Measurements from ENCODE around the gene SURF1. TPM values are rescaled to one million over a fixed set of nuclear protein-coding genes. Genes with fewer than 3 reads are reported as not detected.
A peak's percentile ranks its signal among the peaks of the same experiment; 100 is the strongest.

The SURF1 gene
- total RNA-seq, 1 donor from 2014 or later, result 36.2 TPM

- Mint-ChIP-seq H3K36me3 (ENCODE audit: unreplicated experiment) (peaks cover 37% of the 10 kb centered on the region), H3K27ac (ENCODE audit: unreplicated experiment) (no peak overlapping the region), H3K4me3 (ENCODE audit: unreplicated experiment) (no peak overlapping the region), H3K27me3 (ENCODE audit: unreplicated experiment) (no peaks in the 10 kb centered on the region), H3K9me3 (ENCODE audit: unreplicated experiment) (no peaks in the 10 kb centered on the region), H3K4me1 (ENCODE audit: unreplicated experiment) (peaks cover 34% of the 10 kb centered on the region)
- DNase-seq (ENCODE audit: extremely low spot score, unreplicated experiment), result no peak
- TF ChIP-seq, protein P1, sequence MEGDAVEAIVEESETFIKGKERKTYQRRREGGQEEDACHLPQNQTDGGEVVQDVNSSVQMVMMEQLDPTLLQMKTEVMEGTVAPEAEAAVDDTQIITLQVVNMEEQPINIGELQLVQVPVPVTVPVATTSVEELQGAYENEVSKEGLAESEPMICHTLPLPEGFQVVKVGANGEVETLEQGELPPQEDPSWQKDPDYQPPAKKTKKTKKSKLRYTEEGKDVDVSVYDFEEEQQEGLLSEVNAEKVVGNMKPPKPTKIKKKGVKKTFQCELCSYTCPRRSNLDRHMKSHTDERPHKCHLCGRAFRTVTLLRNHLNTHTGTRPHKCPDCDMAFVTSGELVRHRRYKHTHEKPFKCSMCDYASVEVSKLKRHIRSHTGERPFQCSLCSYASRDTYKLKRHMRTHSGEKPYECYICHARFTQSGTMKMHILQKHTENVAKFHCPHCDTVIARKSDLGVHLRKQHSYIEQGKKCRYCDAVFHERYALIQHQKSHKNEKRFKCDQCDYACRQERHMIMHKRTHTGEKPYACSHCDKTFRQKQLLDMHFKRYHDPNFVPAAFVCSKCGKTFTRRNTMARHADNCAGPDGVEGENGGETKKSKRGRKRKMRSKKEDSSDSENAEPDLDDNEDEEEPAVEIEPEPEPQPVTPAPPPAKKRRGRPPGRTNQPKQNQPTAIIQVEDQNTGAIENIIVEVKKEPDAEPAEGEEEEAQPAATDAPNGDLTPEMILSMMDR (IDR thresholded peaks at IDR 0.05), result peak; percentile 52
Observed at GRCh38 chr9:133351908-133352634, 4.2 kb downstream of the SURF1 start.

- Mint-ChIP-seq H3K27ac (ENCODE audit: unreplicated experiment) (peak overlapping the region; percentile 41), H3K9me3 (ENCODE audit: unreplicated experiment) (no peaks in the 10 kb centered on the region), H3K4me3 (ENCODE audit: unreplicated experiment) (no peak overlapping the region), H3K36me3 (ENCODE audit: unreplicated experiment) (peaks cover 37% of the 10 kb centered on the region), H3K27me3 (ENCODE audit: unreplicated experiment) (no peaks in the 10 kb centered on the region), H3K4me1 (ENCODE audit: unreplicated experiment) (peaks cover 38% of the 10 kb centered on the region)
- DNase-seq (ENCODE audit: extremely low spot score, unreplicated experiment), result no peak
- TF ChIP-seq, protein P1 (IDR thresholded peaks at IDR 0.05), result no peak
Observed at GRCh38 chr9:133351526-133351907, 4.8 kb downstream of the SURF1 start.

GRCh38 chr9:133349965-133350616 is 6.2 kb downstream of the SURF1 start:
- TF ChIP-seq, protein P1 (IDR thresholded peaks at IDR 0.05), result no peak
- Mint-ChIP-seq H3K36me3 (ENCODE audit: unreplicated experiment) (peaks cover 38% of the 10 kb centered on the region), H3K4me3 (ENCODE audit: unreplicated experiment) (peak overlapping the region; percentile 22), H3K27me3 (ENCODE audit: unreplicated experiment) (no peaks in the 10 kb centered on the region), H3K27ac (ENCODE audit: unreplicated experiment) (peak overlapping the region; percentile 10), H3K9me3 (ENCODE audit: unreplicated experiment) (no peaks in the 10 kb centered on the region), H3K4me1 (ENCODE audit: unreplicated experiment) (peaks cover 37% of the 10 kb centered on the region)
- no peak for DNase-seq (ENCODE audit: extremely low spot score, unreplicated experiment)

- H3K4me3 Mint-ChIP-seq (ENCODE audit: unreplicated experiment), result peak overlapping the region; percentile 98
- peaks cover 30% of the 10 kb centered on the region for H3K4me1 Mint-ChIP-seq (ENCODE audit: unreplicated experiment)
- peak overlapping the region; percentile 97 for H3K27ac Mint-ChIP-seq (ENCODE audit: unreplicated experiment)
- no peaks in the 10 kb centered on the region for H3K27me3 Mint-ChIP-seq (ENCODE audit: unreplicated experiment)
- TF ChIP-seq, protein P1 (IDR thresholded peaks at IDR 0.05), result no peak
- H3K36me3 Mint-ChIP-seq (ENCODE audit: unreplicated experiment), result peaks cover 43% of the 10 kb centered on the region
- no peaks in the 10 kb centered on the region for H3K9me3 Mint-ChIP-seq (ENCODE audit: unreplicated experiment)
- DNase-seq (ENCODE audit: extremely low spot score, unreplicated experiment), result no peak
Observed at GRCh38 chr9:133348718-133349573, 7.3 kb downstream of the SURF1 start.

Measured in osteocyte (in vitro differentiated cells).